GM18519 (cell line): ENCODE results near the gene KRT6B.

Experiments
- ATAC-seq: cut with Tn5 transposase; IDR thresholded peaks from one replicate; pipeline ENCODE4 v1.9.1; 2021; ENCODE audit warnings: mild to moderate bottlenecking, moderate library complexity; ENCODE audit not compliant: unreplicated experiment, low FRiP score

KRT6B gene

GRCh38 chr12:52437508-52437907, 14.4 kb downstream of the KRT6B start:
- ATAC-seq = no peak

GRCh38 chr12:52436828-52437474, 15.0 kb downstream of the KRT6B start:
- no peak for ATAC-seq

- no peak for ATAC-seq
Observed at GRCh38 chr12:52436000-52436827, 15.7 kb downstream of the KRT6B start.

GRCh38 chr12:52435659-52435999, 16.3 kb downstream of the KRT6B start:
- no peak for ATAC-seq

GRCh38 chr12:52434760-52435530, 17.0 kb downstream of the KRT6B start:
- no peak for ATAC-seq

- no peak for ATAC-seq
Observed at GRCh38 chr12:52434081-52434733, 17.7 kb downstream of the KRT6B start, which contains the start of gene KRT75. Gene KRT75 (minus strand): TSS chr12:52434371. CDS start chr12:52434304, 67 bp downstream.

GRCh38 chr12:52433501-52434080, 18.4 kb downstream of the KRT6B start:
- no peak for ATAC-seq

- no peak for ATAC-seq
Observed at GRCh38 chr12:52432559-52433207, 19.3 kb downstream of the KRT6B start.

- no peak for ATAC-seq
Observed at GRCh38 chr12:52428121-52428520, 23.8 kb downstream of the KRT6B start.

GRCh38 chr12:52427083-52427482, 24.9 kb downstream of the KRT6B start:
- ATAC-seq = no peak

- no peak for ATAC-seq
Observed at GRCh38 chr12:52426034-52426433, 25.9 kb downstream of the KRT6B start.

GRCh38 chr12:52425466-52425865, 26.5 kb downstream of the KRT6B start:
- ATAC-seq = no peak

GRCh38 chr12:52423661-52424500, 28.1 kb downstream of the KRT6B start:
- no peak for ATAC-seq

- ATAC-seq = no peak
Observed at GRCh38 chr12:52423035-52423434, 28.9 kb downstream of the KRT6B start.

GRCh38 chr12:52419656-52420055, 32.3 kb downstream of the KRT6B start:
- ATAC-seq = no peak

GRCh38 chr12:52418576-52419110, 33.3 kb downstream of the KRT6B start:
- ATAC-seq = no peak

- no peak for ATAC-seq
Observed at GRCh38 chr12:52417740-52418139, 34.2 kb downstream of the KRT6B start.

GRCh38 chr12:52416795-52417194, 35.2 kb downstream of the KRT6B start:
- ATAC-seq = no peak
